Smooth muscle cell (in vitro differentiated cells): ENCODE results near the gene WASHC4. TPM values are rescaled to one million over a fixed set of nuclear protein-coding genes. Genes with fewer than 3 reads are reported as not detected.
"Not testable (repeated sequence)": the region's sequence is repeated elsewhere in the genome, so short reads cannot be mapped to it uniquely, and the experiment has no call there.

Source experiments
- DNase-seq: peaks from one replicate; lab custom pipeline; 2025; ENCODE audit not compliant: unreplicated experiment; lab: John Stamatoyannopoulos, UW
- H2AFZ ChIP-seq: fragments of 200-600 bp; sonication (generic); 2 replicates; pipeline ENCODE4 v1.6.0; 2016; ENCODE audit warnings: antibody characterized with exemption, low read depth, mild to moderate bottlenecking
- H3F3A ChIP-seq: fragments of 200-600 bp; sonication (generic); 2 replicates; pipeline ENCODE4 v1.6.0; 2017; ENCODE audit warnings: antibody characterized with exemption, low read depth
- H3K27ac ChIP-seq: fragments of 200-600 bp; sonication (generic); 2 replicates; pipeline ENCODE4 v1.5.1; 2016; ENCODE audit warnings: low read depth, mild to moderate bottlenecking
- H3K27me3 ChIP-seq: fragments of 200-600 bp; sonication (generic); 2 replicates; pipeline ENCODE4 v1.6.1; 2016; ENCODE audit warnings: low read depth, mild to moderate bottlenecking
- H3K36me3 ChIP-seq: fragments of 200-600 bp; sonication (generic); 2 replicates; pipeline ENCODE4 v1.5.1; 2016; ENCODE audit warnings: low read depth
- H3K4me1 ChIP-seq: fragments of 200-600 bp; sonication (generic); 2 replicates; pipeline ENCODE4 v1.5.1; 2016; ENCODE audit warnings: low read depth
- H3K4me2 ChIP-seq: fragments of 200-600 bp; sonication (generic); 2 replicates; pipeline ENCODE4 v1.6.0; 2016; ENCODE audit warnings: mild to moderate bottlenecking
- H3K4me3 ChIP-seq: fragments of 200-600 bp; sonication (generic); 2 replicates; pipeline ENCODE4 v1.5.1; 2016; ENCODE audit warnings: mild to moderate bottlenecking
- H3K79me2 ChIP-seq: fragments of 200-600 bp; sonication (generic); 2 replicates; pipeline ENCODE4 v1.6.0; 2016; ENCODE audit warnings: low read depth, mild to moderate bottlenecking
- H3K9ac ChIP-seq: fragments of 200-600 bp; sonication (generic); 2 replicates; pipeline ENCODE4 v1.6.0; 2016; ENCODE audit warnings: low read depth
- H3K9me3 ChIP-seq: fragments of 200-600 bp; sonication (generic); replicated peaks from 2 replicates; pipeline ENCODE4 v1.5.1; 2016; ENCODE audit warnings: low read depth
- H4K20me1 ChIP-seq: fragments of 200-600 bp; sonication (generic); 2 replicates; pipeline ENCODE4 v1.6.0; 2016; ENCODE audit warnings: low read depth
- WGBS: methylation state at CpG from one replicate; pipeline ENCODE4 v1.1.7; 2016; ENCODE audit warnings: low lambda C conversion rate; 5-methylcytosine and 5-hydroxymethylcytosine counted together
- polyA plus RNA-seq: library from polyadenylated mRNA; unstranded; fragments of >200 nt; fragmentation: Nextera tagmentation; extraction: Ambion mirVana; gene quantifications from 2 replicates; pipeline ENCODE4 v1.2.1, GENCODE V29; 2016
- total RNA-seq: library from RNA; depleted of rRNA; stranded (reverse); fragments of >200 nt; gene quantifications from 2 replicates; pipeline ENCODE4 v1.2.3, GENCODE V29; 2014
- TF ChIP-seq, protein P1 (sequence below): fragments of 200-600 bp; sonication (generic); IDR thresholded peaks from 2 replicates; pipeline ENCODE4 v1.5.1; 2017; ENCODE audit warnings: borderline replicate concordance, mild to moderate bottlenecking, antibody characterized with exemption; ENCODE audit not compliant: insufficient read depth, poor library complexity, severe bottlenecking

WASHC4 gene
- total and polyA plus RNA-seq, 2 experiments from 2014 or later = 26.9 to 76.1 TPM

DNA sequence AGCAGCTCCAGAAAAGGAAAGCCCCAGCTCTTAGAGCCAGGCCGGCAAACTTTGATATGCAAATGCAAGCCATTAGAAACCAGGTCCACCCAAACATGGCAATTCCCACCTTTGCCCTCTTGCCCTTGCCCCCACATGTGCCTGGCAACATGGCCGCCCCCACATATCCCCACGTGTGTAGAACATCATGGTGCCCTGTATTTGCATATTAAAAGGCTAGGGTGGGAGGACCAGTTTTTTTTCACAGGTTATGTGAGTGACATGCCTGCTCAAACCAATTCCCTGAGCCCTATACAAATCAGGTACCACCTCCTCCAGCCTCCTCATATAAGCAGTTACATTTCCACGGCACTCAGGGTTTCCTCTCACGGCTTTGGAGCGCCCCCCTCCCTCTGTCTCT lies 17.2 kb upstream of the WASHC4 start:
- Histone ChIP-seq H3K27me3 (no peaks in the 10 kb centered on the region), H4K20me1 (no peaks in the 10 kb centered on the region), H3K36me3 (peaks cover 2% of the 10 kb centered on the region), H3K79me2 (no peaks in the 10 kb centered on the region), H3K4me2 (no peak overlapping the region), H2AFZ (no peak overlapping the region), H3K9me3 (no peaks in the 10 kb centered on the region), H3K4me3 (no peak overlapping the region), H3K4me1 (no peaks in the 10 kb centered on the region), H3K27ac (no peak overlapping the region), H3K9ac (no peak overlapping the region), H3F3A (no peaks in the 10 kb centered on the region)
- 74% methylated on average over 6 of the region's 6 CpGs for WGBS
- DNase-seq = no peak
- TF ChIP-seq, protein P1, sequence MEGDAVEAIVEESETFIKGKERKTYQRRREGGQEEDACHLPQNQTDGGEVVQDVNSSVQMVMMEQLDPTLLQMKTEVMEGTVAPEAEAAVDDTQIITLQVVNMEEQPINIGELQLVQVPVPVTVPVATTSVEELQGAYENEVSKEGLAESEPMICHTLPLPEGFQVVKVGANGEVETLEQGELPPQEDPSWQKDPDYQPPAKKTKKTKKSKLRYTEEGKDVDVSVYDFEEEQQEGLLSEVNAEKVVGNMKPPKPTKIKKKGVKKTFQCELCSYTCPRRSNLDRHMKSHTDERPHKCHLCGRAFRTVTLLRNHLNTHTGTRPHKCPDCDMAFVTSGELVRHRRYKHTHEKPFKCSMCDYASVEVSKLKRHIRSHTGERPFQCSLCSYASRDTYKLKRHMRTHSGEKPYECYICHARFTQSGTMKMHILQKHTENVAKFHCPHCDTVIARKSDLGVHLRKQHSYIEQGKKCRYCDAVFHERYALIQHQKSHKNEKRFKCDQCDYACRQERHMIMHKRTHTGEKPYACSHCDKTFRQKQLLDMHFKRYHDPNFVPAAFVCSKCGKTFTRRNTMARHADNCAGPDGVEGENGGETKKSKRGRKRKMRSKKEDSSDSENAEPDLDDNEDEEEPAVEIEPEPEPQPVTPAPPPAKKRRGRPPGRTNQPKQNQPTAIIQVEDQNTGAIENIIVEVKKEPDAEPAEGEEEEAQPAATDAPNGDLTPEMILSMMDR = no peak

DNA sequence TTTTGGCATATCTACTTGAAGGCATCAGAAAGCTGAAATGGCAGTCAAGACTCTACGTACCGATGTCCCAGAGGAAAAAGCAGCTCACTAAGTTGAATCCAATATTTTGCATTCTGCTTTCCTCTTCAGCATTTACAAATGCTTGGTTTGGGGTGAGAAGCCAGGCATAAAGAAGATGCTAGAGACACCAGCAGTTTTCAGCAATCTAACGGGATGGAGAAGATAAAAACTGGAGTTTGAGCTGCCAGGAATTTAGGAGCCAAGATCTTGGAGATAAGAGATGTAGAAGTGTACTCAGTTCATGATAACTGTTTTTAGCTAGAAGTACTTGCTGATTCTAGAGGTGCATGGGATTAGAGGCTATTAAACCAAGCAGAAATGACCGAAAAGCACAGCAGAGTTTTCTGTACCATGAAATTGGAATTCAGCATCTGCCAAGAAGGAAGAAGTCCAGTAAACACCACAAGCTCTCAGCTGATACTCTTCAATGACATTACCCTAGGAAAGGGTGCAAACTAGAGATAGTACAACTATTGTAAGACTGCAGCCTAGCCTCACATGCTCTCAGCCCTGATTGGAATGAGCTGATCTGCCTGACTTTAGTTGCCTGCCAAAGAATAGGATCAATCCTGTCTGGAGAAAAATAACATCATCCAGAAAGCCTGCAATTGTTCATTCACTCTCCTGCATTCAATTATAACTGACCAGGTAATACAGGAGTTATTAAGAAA lies 15.9 kb upstream of the WASHC4 start:
- no peaks in the 10 kb centered on the region for H3F3A ChIP-seq
- no peaks in the 10 kb centered on the region for H3K4me1 ChIP-seq
- H2AFZ ChIP-seq = peak overlapping the region; percentile 37
- H3K79me2 ChIP-seq = no peaks in the 10 kb centered on the region
- H3K36me3 ChIP-seq = peaks cover 2% of the 10 kb centered on the region
- no peak overlapping the region for H3K27ac ChIP-seq
- H3K27me3 ChIP-seq = no peaks in the 10 kb centered on the region
- peak overlapping the region; percentile 35 for H3K4me3 ChIP-seq
- H3K9ac ChIP-seq = no peak overlapping the region
- DNase-seq = no peak
- peak overlapping the region; percentile 29 for H3K4me2 ChIP-seq
- WGBS = 66% methylated on average over 4 of the region's 4 CpGs
- TF ChIP-seq, protein P1 = no peak
- H3K9me3 ChIP-seq = no peaks in the 10 kb centered on the region
- no peaks in the 10 kb centered on the region for H4K20me1 ChIP-seq

DNA sequence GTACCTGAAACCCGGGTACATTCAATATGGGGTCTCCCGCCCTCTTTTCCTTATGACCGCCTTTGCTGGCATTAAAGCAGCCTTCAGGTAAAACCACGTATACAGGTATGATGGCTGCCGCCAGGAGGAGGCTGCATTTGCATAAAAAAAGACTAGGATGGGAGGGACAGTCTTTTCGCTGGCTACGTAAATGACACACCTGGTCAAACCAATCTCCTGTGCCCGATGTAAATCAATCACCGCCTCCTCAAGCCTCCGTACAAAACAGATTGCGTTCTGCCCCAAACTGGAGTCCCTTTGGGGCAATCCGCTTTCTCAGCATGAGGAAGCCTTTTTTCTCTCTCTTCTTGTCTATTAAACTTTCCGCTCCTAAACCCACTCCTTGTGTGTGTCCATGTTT lies 15.2 kb upstream of the WASHC4 start:
- Histone ChIP-seq H3K27ac (no peak overlapping the region), H3K79me2 (no peaks in the 10 kb centered on the region), H3K4me3 (peak overlapping the region; percentile 35), H3K4me2 (peak overlapping the region; percentile 29), H3K4me1 (no peaks in the 10 kb centered on the region), H4K20me1 (no peaks in the 10 kb centered on the region), H3F3A (no peaks in the 10 kb centered on the region), H3K36me3 (peaks cover 2% of the 10 kb centered on the region), H3K9ac (no peak overlapping the region), H2AFZ (peak overlapping the region; percentile 37), H3K27me3 (no peaks in the 10 kb centered on the region), H3K9me3 (no peaks in the 10 kb centered on the region)
- no peak for DNase-seq
- TF ChIP-seq, protein P1 = no peak
- WGBS = 30% methylated on average over 13 of the region's 13 CpGs

DNA sequence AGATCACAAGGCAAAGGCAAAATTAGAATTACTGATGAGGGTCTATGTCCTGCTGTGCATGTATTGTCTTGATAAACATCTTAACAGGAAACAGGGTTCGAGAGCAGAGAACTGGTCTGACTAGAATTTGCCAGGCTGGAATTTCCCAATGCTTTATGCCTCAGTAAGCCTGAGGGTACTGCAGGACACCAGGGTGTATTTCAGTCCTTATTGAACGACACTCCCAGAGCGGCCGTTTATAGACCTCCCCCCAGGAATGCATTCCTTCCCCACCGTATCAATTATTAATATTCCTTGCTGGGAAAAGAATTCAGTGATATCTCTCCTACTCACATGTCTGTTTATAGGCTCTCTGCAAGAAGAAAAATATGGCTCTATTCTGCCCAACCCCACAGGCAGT lies 12.2 kb upstream of the WASHC4 start:
- not testable (repeated sequence) for H3K9ac ChIP-seq, H3K36me3 ChIP-seq, H3K27me3 ChIP-seq, H3K4me3 ChIP-seq, H3K27ac ChIP-seq, H3K9me3 ChIP-seq, H4K20me1 ChIP-seq, H3K79me2 ChIP-seq, DNase-seq, H3K4me1 ChIP-seq, H3K4me2 ChIP-seq, H2AFZ ChIP-seq, H3F3A ChIP-seq
- 87% methylated on average over 5 of the region's 5 CpGs for WGBS
